ENCODE data around the gene ZBTB47.

The ZBTB47 gene

DNA sequence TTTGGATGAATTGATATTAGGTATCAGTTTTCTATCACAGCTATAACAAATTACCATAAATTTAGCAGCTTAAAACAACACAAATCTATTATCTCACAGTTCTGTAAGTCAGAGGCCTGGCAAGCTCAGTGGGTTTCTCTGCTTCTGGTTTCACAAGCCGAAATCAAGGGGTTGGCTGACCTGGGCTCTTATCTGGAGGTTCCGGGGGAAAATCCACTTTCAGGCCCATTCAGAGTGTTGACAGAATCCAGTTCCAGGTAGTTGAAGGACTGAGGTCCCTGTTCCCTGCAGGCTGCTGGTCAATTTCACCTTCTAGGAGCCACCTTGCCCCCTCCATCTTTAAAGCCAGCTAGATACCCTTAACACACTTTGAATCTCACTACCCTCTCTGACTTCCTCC is 60.2 kb downstream of the ZBTB47 start:
- Histone ChIP-seq H3K9me3 (ENCODE audit: control insufficient read depth in 2 of 2, low read length in 2 of 2) (no peaks in the 10 kb centered on the region), H3K4me3 (ENCODE audit: low read length in 2 of 2) (no peak overlapping the region), H3K9ac (ENCODE audit: low read depth in 1 of 2, low read length in 2 of 2) (no peak overlapping the region), H3K27ac (ENCODE audit: low read depth in 2 of 2, low read length in 2 of 2) (no peak overlapping the region), H3K27me3 (ENCODE audit: control insufficient read depth in 2 of 2, insufficient read depth in 2 of 2, low read length in 2 of 2) (no peaks in the 10 kb centered on the region), H3K36me3 (ENCODE audit: control insufficient read depth in 2 of 2, insufficient read depth in 2 of 2, low read length in 2 of 2) (no peaks in the 10 kb centered on the region), H3K4me1 (ENCODE audit: control insufficient read depth in 2 of 2, insufficient read depth in 2 of 2, low read length in 2 of 2) (no peaks in the 10 kb centered on the region)

DNA sequence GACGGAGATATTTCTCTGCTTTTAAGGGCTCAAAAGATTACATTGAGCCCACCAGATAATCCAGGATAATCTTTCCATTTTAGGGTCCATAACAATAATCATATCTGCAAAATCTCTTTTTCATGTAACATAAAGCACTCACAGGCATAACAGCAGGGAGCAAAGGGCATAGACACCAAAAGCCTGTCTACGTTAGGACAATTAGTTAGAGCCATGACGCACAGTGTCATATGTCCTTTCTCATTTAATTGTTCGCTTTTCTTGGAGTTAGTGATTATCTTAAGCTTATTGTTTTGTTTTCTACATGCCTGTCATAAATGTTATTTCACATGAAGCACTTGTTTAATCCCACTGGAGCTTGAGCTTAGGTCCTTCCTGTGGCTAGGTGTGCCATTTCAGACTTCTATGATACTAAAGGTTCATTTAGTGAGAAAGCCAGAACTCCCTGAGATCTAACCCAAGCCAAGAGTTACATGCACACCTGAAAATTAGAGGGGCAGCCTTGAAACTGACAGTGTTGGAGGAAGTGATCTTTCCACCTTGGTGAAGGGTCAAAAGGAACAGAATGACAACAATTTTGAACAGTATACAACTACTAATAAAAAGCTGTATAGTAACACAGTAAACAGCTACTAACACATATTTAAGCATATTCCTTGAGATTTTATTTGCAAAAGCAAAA is 60.8 kb downstream of the ZBTB47 start:
- no peak overlapping the region for H3K27ac ChIP-seq (ENCODE audit: low read depth in 2 of 2, low read length in 2 of 2)
- H3K4me3 ChIP-seq (ENCODE audit: low read length in 2 of 2), result no peak overlapping the region
- H3K4me1 ChIP-seq (ENCODE audit: control insufficient read depth in 2 of 2, insufficient read depth in 2 of 2, low read length in 2 of 2), result no peaks in the 10 kb centered on the region
- H3K27me3 ChIP-seq (ENCODE audit: control insufficient read depth in 2 of 2, insufficient read depth in 2 of 2, low read length in 2 of 2), result no peaks in the 10 kb centered on the region
- H3K36me3 ChIP-seq (ENCODE audit: control insufficient read depth in 2 of 2, insufficient read depth in 2 of 2, low read length in 2 of 2), result no peaks in the 10 kb centered on the region
- H3K9me3 ChIP-seq (ENCODE audit: control insufficient read depth in 2 of 2, low read length in 2 of 2), result no peaks in the 10 kb centered on the region
- no peak overlapping the region for H3K9ac ChIP-seq (ENCODE audit: low read depth in 1 of 2, low read length in 2 of 2)

Data from mucosa of rectum (tissue), 2 donors.